Lower leg skin (tissue), 3 donors: ENCODE measurements around the gene GRM5.
"Not testable (repeated sequence)": the region's sequence is repeated elsewhere in the genome, so short reads cannot be mapped to it uniquely, and the experiment has no call there.

ENCODE experiments used
- CTCF ChIP-seq, 3 donors: fragments of 450-650 bp; IDR thresholded peaks; one replicate each; pipeline ENCODE4 v1.5.1; 2016; ENCODE audit warnings: antibody characterized with exemption in 3 of 3, mild to moderate bottlenecking in 3 of 3, moderate library complexity in 2 of 3
- POLR2A ChIP-seq, 2 donors: fragments of 450-650 bp; IDR thresholded peaks; one replicate each; pipeline ENCODE4 v1.6.1; 2016 to 2017; ENCODE audit warnings: antibody characterized with exemption in 2 of 2, mild to moderate bottlenecking in 1 of 2, moderate library complexity in 1 of 2

GRCh38 chr11:88917065-88917464 lies 148.7 kb downstream of the GRM5 start:
- TF ChIP-seq CTCF, POLR2A (IDR thresholded peaks at IDR 0.05): not testable (repeated sequence)
